ENCODE measurements around the gene RHBDF2. TPM values are rescaled to one million over a fixed set of nuclear protein-coding genes. Genes with fewer than 3 reads are reported as not detected.
"Not testable (repeated sequence)": the region's sequence is repeated elsewhere in the genome, so short reads cannot be mapped to it uniquely, and the experiment has no call there.

RHBDF2 gene
- total RNA-seq, 1 experiment from 2014 or later: 33.4 TPM

DNA sequence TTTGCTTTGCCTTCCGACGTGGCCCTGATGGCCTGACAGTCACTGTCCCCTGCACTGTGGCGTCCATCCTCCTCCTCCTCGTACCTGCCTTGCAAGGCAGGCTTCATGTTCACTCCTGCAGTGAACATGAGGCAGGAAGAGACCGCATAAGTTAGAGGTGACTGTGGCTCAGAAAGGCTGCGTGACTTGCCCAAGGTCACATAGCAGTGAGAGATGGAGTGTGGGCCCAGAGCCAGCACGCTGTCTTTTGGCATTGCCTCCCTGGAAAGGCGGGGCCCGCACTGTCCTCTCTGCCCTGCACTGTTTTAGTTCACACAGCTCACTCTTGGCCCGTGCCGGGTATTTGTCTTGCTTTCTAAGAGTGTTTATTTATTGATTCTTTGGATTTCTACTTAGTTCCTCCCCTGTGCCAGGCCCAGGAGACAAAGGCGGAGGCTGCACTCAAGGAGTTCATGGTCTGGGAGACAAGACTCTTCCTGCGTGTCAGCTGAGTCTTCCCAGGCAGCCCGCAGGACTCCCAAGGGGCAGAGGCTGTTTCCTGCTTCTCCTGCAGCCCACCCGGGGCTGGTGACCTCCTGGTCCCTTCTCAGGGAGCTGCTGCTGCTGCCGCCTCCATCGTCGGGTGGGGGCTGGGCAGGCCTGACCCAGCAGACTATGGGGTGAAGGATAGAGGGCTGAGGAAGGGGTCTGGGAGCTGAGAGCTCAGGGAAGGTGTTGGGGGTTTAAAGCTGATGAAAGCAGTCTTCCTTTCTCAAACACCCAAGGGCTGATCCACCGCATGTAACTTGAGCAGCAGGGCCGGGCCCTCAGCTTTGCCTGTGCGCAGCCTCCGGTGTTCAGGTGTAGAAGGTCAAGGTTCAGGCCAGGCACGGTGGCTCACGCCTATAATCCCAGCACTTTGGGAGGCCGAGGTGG, 23.6 kb upstream of the RHBDF2 start:
- peaks cover 10% of the 10 kb centered on the region for H3K27me3 Mint-ChIP-seq (ENCODE audit: insufficient read depth, unreplicated experiment)
- TF ChIP-seq, protein P1, sequence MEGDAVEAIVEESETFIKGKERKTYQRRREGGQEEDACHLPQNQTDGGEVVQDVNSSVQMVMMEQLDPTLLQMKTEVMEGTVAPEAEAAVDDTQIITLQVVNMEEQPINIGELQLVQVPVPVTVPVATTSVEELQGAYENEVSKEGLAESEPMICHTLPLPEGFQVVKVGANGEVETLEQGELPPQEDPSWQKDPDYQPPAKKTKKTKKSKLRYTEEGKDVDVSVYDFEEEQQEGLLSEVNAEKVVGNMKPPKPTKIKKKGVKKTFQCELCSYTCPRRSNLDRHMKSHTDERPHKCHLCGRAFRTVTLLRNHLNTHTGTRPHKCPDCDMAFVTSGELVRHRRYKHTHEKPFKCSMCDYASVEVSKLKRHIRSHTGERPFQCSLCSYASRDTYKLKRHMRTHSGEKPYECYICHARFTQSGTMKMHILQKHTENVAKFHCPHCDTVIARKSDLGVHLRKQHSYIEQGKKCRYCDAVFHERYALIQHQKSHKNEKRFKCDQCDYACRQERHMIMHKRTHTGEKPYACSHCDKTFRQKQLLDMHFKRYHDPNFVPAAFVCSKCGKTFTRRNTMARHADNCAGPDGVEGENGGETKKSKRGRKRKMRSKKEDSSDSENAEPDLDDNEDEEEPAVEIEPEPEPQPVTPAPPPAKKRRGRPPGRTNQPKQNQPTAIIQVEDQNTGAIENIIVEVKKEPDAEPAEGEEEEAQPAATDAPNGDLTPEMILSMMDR (IDR thresholded peaks at IDR 0.05; ENCODE audit: unreplicated experiment): no peak
- POLR2A ChIA-PET: interaction anchor here (0.7 to 3.7 kb wide), 9 partner anchors 16 to 69 kb away, joined by 3 to 33 read pairs (median 4); partner anchors contain the start of gene ST6GALNAC2
- CTCF ChIA-PET: interaction anchor here (0.6 to 4.3 kb wide), 9 partner anchors 10 to 190 kb away, joined by 3 to 45 read pairs (median 3); no protein-coding TSS in a partner anchor
- BruUV-seq (replicated peaks): no TSS peak
- H3K36me3 Mint-ChIP-seq (ENCODE audit: insufficient read depth, unreplicated experiment): no peaks in the 10 kb centered on the region
- no peak overlapping the region for H3K4me3 Mint-ChIP-seq (ENCODE audit: unreplicated experiment)
- H3K27ac Mint-ChIP-seq (ENCODE audit: low read depth, unreplicated experiment): no peak overlapping the region
- peaks cover 12% of the 10 kb centered on the region for H3K4me1 Mint-ChIP-seq (ENCODE audit: insufficient read depth, unreplicated experiment)
- no peaks in the 10 kb centered on the region for H3K9me3 Mint-ChIP-seq (ENCODE audit: unreplicated experiment)
- peak; percentile 82 for DNase-seq (ENCODE audit: unreplicated experiment)
- intact Hi-C loops (cut with micrococcal nuclease): no loop called here

DNA sequence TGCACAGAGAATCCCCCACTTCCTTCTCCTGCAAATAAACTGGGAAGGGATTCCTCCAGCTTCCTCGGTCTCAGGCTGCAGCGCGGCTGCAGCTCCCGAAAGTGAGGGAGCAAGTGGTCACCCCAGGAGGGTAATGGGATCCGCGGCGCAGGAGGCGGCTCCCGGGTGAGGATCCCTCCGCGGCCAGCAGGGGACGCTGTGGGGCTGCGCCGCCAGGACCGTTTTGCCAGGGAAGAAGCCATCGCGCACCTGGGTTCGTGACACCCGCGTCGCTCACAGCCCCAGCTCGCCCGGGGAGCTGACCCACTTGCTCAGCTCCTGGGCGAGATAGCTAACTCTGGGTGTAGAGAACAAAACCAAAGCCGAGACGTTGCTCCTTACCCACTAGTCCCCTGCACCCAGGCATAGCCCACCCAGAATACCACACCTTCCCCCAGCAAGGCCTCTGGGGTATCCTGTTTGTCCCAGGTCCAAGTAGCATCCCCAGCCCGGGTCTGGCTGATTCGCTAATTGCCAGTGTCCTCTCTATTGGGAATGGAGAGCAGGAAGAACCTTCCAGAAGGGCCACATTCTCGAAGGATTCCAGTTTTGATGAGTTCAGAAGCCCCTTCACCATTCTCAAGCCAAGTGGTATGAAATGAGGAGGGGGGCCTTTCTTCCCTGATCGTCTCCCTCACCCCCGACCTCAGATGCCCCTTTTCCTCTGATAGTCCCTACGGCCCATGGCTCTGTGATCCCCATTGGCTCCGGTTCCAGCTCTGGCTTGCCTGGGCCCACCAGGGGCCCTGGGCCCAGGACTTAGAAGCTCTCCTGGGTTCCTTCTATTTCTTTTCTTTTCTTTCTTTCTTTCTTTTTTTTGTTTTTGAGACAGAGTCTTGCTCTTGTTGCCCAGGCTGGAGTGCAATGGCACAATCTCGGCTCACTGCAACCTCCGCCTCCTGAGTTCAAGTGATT, 22.1 kb upstream of the RHBDF2 start:
- Mint-ChIP-seq H3K36me3 (ENCODE audit: insufficient read depth, unreplicated experiment) (no peaks in the 10 kb centered on the region), H3K4me3 (ENCODE audit: unreplicated experiment) (no peak overlapping the region), H3K4me1 (ENCODE audit: insufficient read depth, unreplicated experiment) (peaks cover 11% of the 10 kb centered on the region), H3K27ac (ENCODE audit: low read depth, unreplicated experiment) (no peak overlapping the region), H3K27me3 (ENCODE audit: insufficient read depth, unreplicated experiment) (peaks cover 25% of the 10 kb centered on the region), H3K9me3 (ENCODE audit: unreplicated experiment) (no peaks in the 10 kb centered on the region)
- DNase-seq (ENCODE audit: unreplicated experiment): peak; percentile 67
- intact Hi-C loops (cut with micrococcal nuclease): loop anchor here (1.0 to 2.0 kb wide), 4 partner anchors 24 to 191 kb away; no protein-coding TSS in a partner anchor
- POLR2A ChIA-PET: interaction anchor here (0.8 to 3.7 kb wide), 13 partner anchors 17 to 259 kb away, joined by 3 to 33 read pairs (median 5); partner anchors contain the start of genes PRCD and ST6GALNAC2
- no TSS peak for BruUV-seq (replicated peaks)
- TF ChIP-seq, protein P1 (IDR thresholded peaks at IDR 0.05; ENCODE audit: unreplicated experiment): peak; percentile 99
- CTCF ChIA-PET: interaction anchor here (0.5 to 4.3 kb wide), 40 partner anchors 9 to 526 kb away, joined by 3 to 45 read pairs (median 4); partner anchors contain the start of genes AANAT, PRCD, RHBDF2 and ST6GALNAC2

DNA sequence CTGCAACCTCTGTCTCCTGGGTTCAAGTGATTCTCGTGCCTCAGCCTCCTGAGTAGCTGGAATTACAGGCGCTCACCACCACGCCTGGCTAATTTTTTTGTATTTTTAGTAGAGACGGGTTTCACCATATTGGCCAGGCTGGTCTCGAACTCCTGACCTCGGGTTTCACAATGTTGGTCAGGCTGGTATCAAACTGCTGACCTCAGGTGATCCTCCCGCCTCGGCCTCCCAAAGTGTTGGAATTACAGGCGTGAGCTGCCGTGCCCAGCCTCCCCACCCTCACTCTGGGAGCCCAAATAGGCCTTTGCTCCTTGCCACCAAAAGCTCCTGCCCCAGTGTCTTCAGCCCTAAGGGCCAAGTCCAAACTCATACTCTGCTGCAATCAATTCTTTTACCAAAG, 20.5 kb upstream of the RHBDF2 start:
- POLR2A ChIA-PET: interaction anchor here (0.9 to 1.3 kb wide), 2 partner anchors 25 to 40 kb away, joined by 3 read pairs; no protein-coding TSS in a partner anchor
- peaks cover 27% of the 10 kb centered on the region for H3K27me3 Mint-ChIP-seq (ENCODE audit: insufficient read depth, unreplicated experiment)
- not testable (repeated sequence) for H3K9me3 Mint-ChIP-seq (ENCODE audit: unreplicated experiment); DNase-seq (ENCODE audit: unreplicated experiment); H3K4me3 Mint-ChIP-seq (ENCODE audit: unreplicated experiment); H3K27ac Mint-ChIP-seq (ENCODE audit: low read depth, unreplicated experiment); BruUV-seq (replicated peaks); H3K36me3 Mint-ChIP-seq (ENCODE audit: insufficient read depth, unreplicated experiment)
- intact Hi-C loops (cut with micrococcal nuclease): loop anchor here (2.0 kb wide), 1 partner anchor 193 kb away; no protein-coding TSS in a partner anchor
- H3K4me1 Mint-ChIP-seq (ENCODE audit: insufficient read depth, unreplicated experiment): peaks cover 11% of the 10 kb centered on the region
- CTCF ChIA-PET: interaction anchor here (0.6 to 4.3 kb wide), 8 partner anchors 15 to 518 kb away, joined by 3 to 41 read pairs (median 6); partner anchors contain the start of gene ST6GALNAC2

DNA sequence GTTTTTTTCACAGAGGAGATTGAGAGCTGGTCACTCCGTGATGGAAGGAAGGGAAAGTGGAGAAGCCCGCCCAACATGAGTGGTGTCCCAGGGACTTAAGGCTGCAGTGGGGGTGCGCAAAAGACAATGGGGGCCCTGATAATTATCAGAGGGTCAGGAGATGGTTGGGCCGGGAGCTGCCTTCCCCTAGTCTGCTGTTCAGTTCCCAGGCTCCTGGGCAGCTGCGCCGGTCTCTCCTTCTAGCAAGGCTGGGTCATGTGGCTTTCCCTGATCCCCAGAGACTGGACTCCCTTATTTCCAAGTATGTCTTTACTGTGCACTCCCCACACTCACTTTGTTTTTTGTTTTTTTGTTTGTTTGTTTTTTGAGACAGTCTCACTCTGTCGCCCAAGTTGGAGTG, 20.0 kb upstream of the RHBDF2 start:
- ChIA-PET CTCF (interaction anchor here (0.6 to 4.3 kb wide), 7 partner anchors 15 to 519 kb away, joined by 3 to 41 read pairs (median 5); partner anchors contain the start of gene ST6GALNAC2), POLR2A (interaction anchor here (0.9 to 1.3 kb wide), 2 partner anchors 25 to 40 kb away, joined by 3 read pairs; no protein-coding TSS in a partner anchor)
- Mint-ChIP-seq H3K27me3 (ENCODE audit: insufficient read depth, unreplicated experiment) (peaks cover 27% of the 10 kb centered on the region), H3K4me3 (ENCODE audit: unreplicated experiment) (no peak overlapping the region), H3K36me3 (ENCODE audit: insufficient read depth, unreplicated experiment) (no peaks in the 10 kb centered on the region), H3K9me3 (ENCODE audit: unreplicated experiment) (no peaks in the 10 kb centered on the region), H3K4me1 (ENCODE audit: insufficient read depth, unreplicated experiment) (peaks cover 11% of the 10 kb centered on the region), H3K27ac (ENCODE audit: low read depth, unreplicated experiment) (no peak overlapping the region)
- BruUV-seq (replicated peaks): no TSS peak
- DNase-seq (ENCODE audit: unreplicated experiment): no peak
- intact Hi-C loops (cut with micrococcal nuclease): no loop called here
- TF ChIP-seq, protein P1 (IDR thresholded peaks at IDR 0.05; ENCODE audit: unreplicated experiment): no peak
